Right ventricle myocardium inferior (tissue), 1 donor: ENCODE measurements around the gene VGLL1. TPM values are rescaled to one million over a fixed set of nuclear protein-coding genes. Genes with fewer than 3 reads are reported as not detected.
A peak's percentile ranks its signal among the peaks of the same experiment; 100 is the strongest.

ENCODE experiments used
- ATAC-seq: fragments of 200-7000 bp; cut with Tn5 transposase; one replicate; pipeline ENCODE4 v1.9.1; 2020; ENCODE audit warnings: mild to moderate bottlenecking, moderate library complexity
- DNase-seq: peaks from one replicate; pipeline ENCODE4 v3.0.0; 2021; ENCODE audit errors: missing footprints
- intact Hi-C: fragments of 100-400 bp; cut with DNase I; formaldehyde crosslinking; loops from one replicate; pipeline ENCODE4 v1.11.0; 2022
- long read RNA-seq: library from polyadenylated mRNA; unstranded; transcript quantifications from one replicate; pipeline ENCODE4 v2.0.0, GENCODE V29; 2021
- total RNA-seq: library from RNA; stranded (reverse); fragmentation: NEBNext Ultra II Directional; extraction: Animal tissue kit (Norgen Biotek cat#: 25700); gene quantifications from one replicate; pipeline ENCODE4 v1.2.1, GENCODE V29; 2021
- donor health status: DM: no; HTN: yes; CAD: no; lungs with severe emphysema.

The VGLL1 gene, protein sequence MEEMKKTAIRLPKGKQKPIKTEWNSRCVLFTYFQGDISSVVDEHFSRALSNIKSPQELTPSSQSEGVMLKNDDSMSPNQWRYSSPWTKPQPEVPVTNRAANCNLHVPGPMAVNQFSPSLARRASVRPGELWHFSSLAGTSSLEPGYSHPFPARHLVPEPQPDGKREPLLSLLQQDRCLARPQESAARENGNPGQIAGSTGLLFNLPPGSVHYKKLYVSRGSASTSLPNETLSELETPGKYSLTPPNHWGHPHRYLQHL
- total RNA-seq: not detected
- long read RNA-seq: 0 reads

DNA sequence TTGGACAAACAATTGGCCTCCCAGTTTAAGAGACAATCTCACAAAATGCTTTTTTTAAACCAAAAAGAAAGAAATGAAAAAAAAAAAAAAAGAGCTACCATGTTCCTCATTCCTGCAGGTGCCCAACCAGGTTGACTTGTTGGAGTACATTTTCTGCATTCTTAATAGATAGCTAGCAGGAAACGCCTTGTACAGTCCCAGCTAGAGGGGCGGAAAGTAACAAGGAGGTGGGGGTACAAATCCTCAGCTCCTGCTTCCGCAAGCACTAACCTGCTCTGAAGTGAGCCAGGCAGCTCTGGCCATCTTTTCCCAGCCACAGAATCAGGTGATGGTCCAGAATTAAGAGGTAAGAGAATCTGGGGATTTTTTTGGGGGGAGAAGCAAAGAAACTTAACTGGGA lies at the start of gene VGLL1:
Gene VGLL1 (plus strand): TSS at position 265 of the 400 bp plus-strand sequence. CDS start 3,806 bp downstream, outside the sequence.
- ATAC-seq: no peak
- intact Hi-C loops: no loop called here
- DNase-seq: no peak

DNA sequence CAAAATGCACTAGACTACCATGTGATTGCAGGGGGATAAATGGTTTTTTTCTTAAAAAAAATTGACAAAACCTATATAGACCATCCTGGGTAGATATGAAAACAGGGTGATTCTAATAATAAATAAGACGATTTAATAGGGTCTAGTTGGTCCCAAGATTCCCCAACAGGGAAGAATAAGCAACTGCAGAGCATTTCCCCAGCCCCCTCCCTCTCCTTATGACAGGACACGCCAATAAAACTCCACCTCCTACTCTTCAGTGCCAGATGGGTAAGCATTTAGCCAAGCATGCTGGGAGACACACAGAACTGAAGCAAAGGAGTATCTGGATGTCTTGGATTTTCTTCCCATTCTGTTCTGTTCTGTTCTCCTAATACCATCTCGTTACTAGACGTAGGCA lies 44.4 kb upstream of the VGLL1 start, which contains the start of gene BRS3:
Gene BRS3 (plus strand): TSS at position 301 of the 400 bp plus-strand sequence. CDS start 168 bp downstream, outside the sequence.
- ATAC-seq (no peak), DNase-seq (no peak)
- intact Hi-C loops: no loop called here

DNA sequence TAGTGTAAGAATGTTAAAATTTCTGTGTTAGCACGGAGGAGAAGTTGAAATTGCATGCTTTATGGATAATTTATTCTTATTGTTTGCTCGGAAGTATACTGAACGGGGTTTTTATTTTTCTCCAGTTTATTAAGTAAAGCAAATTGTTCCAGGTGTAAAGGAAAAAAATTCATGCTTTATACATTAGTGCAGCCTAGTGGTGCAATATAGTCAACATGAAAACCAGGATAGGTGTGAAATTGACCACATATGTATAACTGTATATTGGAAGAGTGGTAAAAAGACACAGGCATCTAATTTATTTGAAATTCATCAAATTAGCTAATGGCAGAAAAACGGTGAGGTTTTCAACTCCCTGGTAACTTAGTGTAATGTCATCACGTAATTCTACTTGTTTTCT lies 43.3 kb upstream of the VGLL1 start:
- intact Hi-C loops: no loop called here
- DNase-seq (no peak), ATAC-seq (no peak)

DNA sequence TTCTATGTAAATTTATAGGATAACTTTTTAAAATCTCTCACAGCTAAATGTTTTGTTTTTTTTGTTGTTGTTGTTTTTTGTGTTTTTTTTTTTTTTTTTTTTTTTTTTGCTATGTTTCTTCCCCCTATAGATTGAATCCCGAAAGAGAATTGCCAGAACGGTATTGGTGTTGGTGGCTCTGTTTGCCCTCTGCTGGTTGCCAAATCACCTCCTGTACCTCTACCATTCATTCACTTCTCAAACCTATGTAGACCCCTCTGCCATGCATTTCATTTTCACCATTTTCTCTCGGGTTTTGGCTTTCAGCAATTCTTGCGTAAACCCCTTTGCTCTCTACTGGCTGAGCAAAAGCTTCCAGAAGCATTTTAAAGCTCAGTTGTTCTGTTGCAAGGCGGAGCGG lies 40.2 kb upstream of the VGLL1 start:
- no peak for DNase-seq
- intact Hi-C loops: loop anchor here (10.0 kb wide), 2 partner anchors 237 to 327 kb away; partner anchors contain the start of gene MAP7D3

DNA sequence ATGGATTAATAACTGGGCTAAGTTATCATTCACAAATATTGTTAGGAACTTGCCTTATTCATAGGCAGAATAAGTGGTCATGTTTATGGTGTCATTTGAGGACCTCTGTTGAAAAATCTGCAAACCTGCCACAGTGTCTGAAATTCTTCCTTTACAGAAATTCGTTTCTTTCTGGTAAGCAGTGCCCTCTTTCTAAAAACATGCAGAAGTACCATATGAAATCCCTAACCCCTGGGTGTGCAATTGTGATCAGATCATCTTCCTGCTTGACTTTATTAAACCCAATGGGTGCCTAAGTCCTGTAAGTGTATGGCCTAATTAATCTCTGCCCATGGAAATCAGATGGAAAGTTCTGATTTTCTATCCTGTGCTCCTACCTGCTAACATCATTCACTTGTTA lies 39.0 kb upstream of the VGLL1 start:
- ATAC-seq (no peak), DNase-seq (no peak)
- intact Hi-C loops: loop anchor here (10.0 kb wide), 2 partner anchors 238 to 328 kb away; partner anchors contain the start of gene MAP7D3

More for the DNA sequence above, 40.2 kb upstream of the VGLL1 start:
- ATAC-seq: no peak

DNA sequence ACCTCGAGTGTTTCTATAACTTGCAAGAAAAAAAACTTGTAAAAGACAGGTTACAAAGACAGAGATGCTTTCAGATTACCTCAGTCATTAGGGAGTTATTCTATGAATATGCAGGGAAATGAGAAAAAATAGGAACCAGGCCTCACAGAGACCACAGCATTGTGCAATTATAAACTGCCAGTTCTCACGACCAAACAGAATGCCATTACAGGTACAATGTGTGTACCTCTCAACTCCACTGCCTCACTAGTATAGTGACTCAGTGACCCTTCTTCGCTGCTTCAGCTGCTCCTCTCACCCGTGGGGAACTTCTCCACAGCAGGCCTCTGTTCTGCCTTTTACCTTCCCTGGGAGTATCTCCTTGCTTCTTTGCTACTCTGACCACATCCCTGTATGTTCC lies 37.0 kb upstream of the VGLL1 start:
- DNase-seq (no peak), ATAC-seq (no peak)
- intact Hi-C loops: loop anchor here (10.0 kb wide), 2 partner anchors 240 to 330 kb away; partner anchors contain the start of gene MAP7D3

DNA sequence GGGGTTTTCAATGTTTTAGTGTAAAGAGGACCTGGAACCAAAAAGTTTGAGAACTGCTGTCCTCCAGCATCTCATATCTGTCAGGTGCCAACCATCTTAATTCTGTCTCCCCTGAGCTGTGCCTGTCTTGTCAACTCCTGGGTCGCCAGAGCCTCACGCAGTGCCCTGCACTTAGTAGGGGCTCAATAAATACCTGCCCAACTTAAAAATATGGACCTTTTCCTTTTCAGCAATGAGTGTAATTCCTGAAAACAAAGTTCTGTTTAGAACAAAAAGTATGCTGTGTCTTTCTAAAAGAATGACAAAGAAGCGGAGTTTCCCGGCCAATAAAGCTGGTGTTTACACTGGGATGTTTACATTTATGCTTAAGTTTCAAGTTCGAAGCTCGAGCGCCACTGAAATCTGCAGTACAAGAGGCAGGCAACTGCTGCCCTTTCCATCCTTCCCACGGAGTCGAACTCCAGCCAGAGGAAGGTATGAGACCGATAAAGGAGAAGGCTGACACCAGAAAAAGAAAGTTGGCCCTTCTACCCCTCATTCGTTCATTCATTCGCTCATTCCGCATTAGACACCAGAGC lies 35.7 kb upstream of the VGLL1 start:
- intact Hi-C loops: loop anchor here (10.0 kb wide), 2 partner anchors 241 to 331 kb away; partner anchors contain the start of gene MAP7D3
- no peak for ATAC-seq

DNA sequence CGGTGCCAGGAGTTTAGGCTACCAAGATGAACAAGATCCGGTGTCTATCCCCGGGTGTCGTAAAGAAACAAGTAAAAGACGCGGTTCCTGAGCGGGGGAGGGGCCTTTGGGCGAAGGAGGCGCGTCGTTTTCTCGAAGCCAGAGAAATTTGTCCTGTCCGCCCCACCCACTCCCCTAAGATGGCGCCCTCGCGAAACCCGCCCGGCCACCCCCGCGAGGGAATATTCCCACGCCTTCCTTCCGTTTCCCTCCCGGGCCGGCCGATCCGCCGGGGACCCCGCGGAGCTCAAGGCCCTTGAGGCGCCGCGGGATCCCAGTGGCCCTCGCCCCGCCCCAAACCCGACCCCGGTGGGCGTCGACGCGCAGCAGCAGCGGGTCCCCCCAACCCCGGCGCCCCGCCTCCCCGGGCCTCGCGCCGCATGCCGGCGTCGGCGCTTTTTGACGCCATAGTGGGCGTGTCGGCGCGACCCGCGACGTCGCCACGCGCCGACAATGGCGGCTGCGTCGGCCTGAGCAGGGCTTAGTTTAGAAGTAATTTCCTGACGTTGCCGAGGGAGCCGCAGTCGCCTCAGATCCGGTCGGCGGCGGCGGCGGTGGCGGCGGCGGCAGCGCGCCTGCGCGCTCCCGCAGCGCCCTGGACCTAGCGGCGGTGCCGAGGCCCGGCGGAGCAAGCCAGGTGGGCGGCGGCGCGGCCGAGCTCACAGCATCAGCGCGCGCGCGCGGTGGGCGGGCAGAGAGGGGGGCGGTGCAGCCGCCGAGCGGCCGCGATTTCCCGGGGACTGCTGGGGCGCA lies 35.1 kb upstream of the VGLL1 start:
- intact Hi-C loops: loop anchor here (10.0 kb wide), 2 partner anchors 242 to 332 kb away; partner anchors contain the start of gene MAP7D3
- ATAC-seq (peak; percentile 93), DNase-seq (peak; percentile 90)

More for the DNA sequence above, 35.7 kb upstream of the VGLL1 start:
- no peak for DNase-seq

DNA sequence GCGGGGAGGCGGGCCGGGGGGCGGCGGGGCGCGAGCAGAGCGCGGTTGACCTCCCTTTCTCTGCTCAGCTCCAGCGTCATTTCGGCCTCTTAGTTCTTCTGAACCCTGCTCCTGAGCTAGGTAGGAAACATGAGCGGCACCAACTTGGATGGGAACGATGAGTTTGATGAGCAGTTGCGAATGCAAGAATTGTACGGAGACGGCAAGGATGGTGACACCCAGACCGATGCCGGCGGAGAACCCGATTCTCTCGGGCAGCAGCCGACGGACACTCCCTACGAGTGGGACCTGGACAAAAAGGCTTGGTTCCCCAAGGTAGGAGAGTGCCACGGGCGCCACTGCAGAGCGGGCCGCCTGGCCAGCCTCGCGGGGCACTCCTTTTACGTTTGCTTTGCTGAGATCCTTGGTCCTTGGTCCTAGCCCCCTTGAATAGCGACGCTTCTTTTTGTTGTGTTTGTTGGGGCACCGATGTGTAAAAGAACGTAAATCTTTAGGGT lies 34.4 kb upstream of the VGLL1 start, which contains the start of gene HTATSF1:
Gene HTATSF1 (plus strand): TSS at position 37 of the 497 bp plus-strand sequence. CDS start 93 bp downstream, at position 130.
- intact Hi-C loops: loop anchor here (10.0 kb wide), 2 partner anchors 243 to 333 kb away; partner anchors contain the start of gene MAP7D3
- DNase-seq: peak; percentile 61

DNA sequence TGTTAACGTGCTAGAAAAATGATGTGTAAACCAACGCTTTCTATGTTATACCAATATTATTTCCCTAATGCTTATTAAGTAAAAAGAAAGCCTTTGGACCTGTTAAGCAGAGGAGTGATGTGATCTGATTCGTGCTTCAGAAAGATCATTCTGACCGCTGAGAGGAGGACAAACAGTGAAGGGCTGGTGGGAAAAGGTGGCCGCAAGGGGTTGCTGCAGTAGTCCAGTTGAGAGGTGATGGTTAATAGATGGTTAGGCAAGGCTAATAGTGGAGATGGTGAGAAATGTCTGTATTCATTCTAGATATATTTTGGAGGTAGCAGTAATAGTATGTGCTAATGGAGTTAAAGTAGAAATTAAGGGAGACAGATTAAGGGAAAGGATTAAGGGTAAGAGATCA lies 12.9 kb upstream of the VGLL1 start:
- ATAC-seq (no peak), DNase-seq (no peak)
- intact Hi-C loops: no loop called here

More for the DNA sequence above, 34.4 kb upstream of the VGLL1 start, which contains the start of gene HTATSF1:
- ATAC-seq: no peak

DNA sequence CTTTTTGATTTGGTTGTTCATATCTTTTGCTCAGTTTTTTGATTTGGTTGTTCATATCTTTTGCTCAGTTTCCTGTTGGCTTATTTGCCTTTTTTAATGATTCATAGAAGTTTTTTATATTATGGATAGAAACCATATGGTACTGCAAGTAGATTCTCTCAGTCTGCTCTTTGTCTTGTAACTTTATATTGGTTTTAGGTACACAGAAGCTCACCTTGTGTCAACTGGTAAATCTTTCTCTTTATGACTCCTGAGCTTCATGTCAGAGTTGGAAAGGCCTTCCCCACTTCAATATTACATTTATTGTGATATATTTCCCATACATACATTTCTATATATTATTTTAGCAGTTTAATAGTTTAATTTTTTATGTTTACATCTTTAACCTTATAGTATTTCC lies 8.2 kb upstream of the VGLL1 start:
- intact Hi-C loops: no loop called here
- DNase-seq: no peak
- no peak for ATAC-seq

DNA sequence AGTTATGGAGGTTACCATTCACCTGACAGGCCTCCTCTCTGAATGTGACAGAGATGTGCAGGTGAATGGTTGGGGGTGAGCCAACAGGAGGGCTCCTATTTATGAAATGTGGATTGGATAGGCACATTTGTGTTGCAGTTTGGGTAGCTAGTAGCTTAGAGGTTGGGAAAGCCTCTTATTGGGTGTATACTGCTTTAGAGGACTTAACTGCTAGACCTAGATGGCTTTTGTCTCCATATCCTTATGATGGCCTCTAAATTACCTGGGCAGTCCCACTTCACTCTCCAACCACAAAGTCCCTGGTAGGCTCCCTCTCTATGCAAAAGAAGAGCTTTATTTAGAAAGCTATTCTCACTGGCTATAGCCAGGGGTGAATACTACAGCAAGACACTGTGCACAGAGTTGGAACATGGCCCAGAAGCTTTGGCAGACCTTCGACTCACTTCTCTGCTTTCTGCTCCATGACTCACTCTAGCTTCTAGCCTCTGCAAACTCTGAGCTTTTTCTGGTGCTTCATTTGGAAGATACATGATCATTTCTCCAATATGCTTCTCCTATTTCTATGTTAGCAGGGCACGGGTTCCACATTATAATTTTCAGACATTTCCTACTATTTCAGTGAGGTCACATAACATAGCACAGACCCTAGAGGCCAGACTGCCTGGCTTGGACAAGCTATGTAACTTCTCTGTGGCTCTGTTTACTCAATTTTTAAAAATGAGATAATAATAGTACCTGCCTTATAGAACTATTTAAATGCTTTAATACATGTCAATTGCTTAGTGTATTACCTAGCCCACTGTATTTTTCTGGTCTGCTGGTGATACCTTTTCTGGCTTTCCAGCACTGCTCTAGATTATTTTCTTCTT lies 6.0 kb upstream of the VGLL1 start:
- peak; percentile 96 for ATAC-seq
- intact Hi-C loops: loop anchor here (5.0 kb wide), 1 partner anchor 51 kb away; no protein-coding TSS in a partner anchor
- DNase-seq: peak; percentile 67

DNA sequence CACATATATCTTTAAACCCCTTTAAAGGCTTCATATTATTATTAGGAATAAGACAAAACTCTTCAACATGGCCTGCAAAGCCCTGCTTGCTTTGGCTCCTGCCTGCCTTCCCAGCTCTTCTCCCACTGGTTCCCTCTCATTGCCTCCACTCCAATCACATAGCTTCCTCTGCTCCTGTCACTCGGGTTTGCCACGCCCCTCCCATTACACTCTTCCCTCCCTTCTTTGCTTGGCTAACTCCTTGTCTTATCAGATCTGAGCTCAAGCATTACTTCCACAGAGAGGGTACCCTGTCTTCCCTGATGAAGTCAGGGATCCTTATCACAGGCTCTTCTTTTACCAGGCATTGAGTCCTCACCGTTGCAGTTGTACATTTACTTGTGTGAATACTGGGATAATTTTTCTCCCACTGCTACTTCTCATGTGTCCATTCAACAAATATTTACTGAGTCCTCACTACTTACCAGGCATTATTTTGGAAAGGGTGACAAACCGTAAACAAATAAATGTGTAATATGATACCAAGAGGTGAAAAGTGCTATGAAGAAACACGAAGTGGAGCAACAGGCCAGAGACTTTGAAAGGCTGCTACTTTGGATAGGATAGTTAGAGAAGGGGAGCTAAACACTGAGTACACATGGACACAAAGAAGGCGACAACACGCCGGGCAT lies 3.2 kb upstream of the VGLL1 start:
- no peak for DNase-seq
- ATAC-seq: no peak
- intact Hi-C loops: loop anchor here (5.0 kb wide), 1 partner anchor 49 kb away; no protein-coding TSS in a partner anchor

DNA sequence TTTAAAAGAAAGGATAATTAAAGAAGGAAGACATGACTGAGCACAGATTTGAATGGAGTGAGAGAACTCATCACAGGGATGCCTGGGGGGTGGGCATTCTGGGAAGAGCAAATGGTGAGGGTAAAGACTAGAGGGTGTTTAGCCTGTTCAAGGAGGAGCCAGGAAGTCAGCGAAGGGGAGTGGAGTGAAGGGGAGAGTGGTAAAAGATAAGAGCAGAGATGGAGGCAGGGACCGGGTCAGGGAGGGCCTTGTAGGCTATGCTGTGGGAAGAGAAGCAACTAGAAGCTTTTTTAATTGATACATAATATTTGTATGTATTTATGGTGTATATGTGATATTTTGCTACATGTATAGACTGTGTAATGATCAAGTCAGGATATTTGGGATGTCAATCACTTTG lies 2.2 kb upstream of the VGLL1 start:
- DNase-seq (no peak), ATAC-seq (no peak)
- intact Hi-C loops: loop anchor here (5.0 kb wide), 1 partner anchor 48 kb away; no protein-coding TSS in a partner anchor

DNA sequence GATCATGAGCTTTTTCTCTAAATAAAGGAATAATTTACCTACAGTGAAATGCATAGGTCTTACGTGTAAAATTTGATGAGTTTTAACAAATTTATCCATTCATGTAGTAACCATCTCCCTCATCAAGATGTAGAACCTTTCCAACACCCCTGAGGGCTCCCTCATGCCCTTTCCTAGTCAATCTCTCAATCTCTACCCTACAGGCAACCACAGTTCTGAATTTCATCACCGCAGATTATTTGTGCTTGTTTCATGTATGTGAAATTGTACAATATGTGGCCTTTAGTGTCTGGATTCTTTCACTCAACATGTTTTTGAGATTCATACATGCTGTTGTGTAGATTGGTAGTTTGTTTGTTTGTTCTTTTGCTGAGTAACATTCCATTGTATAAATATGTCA lies 2.1 kb downstream of the VGLL1 start:
- no peak for ATAC-seq

DNA sequence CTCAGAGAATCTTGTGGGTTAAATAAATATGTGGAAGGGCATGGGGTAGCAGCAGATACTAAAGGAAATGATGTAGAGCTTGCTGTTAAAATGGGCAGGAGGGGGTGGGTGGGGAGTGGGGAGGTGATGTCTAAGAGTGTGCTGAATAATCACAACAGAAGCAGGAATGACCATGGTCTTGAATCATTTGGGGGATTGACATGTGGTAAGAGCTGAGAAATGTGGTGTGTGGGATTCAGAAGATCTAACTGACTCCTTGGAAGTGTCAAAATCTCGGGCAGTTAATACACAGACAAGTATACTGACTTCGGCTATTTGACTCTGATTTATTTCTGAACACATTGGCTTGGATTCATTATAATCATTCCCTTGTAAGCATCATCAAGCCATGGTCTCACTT lies 6.8 kb downstream of the VGLL1 start:
- ATAC-seq (no peak), DNase-seq (no peak)
- intact Hi-C loops: no loop called here

More for the DNA sequence above, 2.1 kb downstream of the VGLL1 start:
- DNase-seq: no peak
- intact Hi-C loops: no loop called here

DNA sequence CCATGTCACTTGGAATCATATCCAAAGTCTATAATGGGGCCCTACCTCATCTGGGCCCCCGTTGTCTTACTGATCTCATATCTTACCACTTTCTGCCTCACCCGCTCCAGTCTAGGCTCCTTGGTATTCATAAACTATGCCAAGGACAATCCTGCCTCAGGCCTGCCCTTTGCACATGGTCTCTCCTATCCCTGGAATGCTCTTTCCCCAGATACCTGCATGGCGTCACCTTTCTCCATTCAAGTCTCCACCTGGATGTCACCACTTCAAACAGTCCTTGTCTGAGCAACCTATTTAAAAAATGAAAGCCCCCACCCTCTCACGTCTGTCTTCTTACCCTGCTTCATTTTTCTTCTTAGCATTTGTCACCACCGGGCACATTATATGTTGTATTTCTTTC lies 8.2 kb downstream of the VGLL1 start:
- ATAC-seq (no peak), DNase-seq (no peak)
- intact Hi-C loops: no loop called here
